Measurements from ENCODE around the gene SYMPK. TPM values are rescaled to one million over a fixed set of nuclear protein-coding genes. Genes with fewer than 3 reads are reported as not detected.
"Not testable (repeated sequence)": the region's sequence is repeated elsewhere in the genome, so short reads cannot be mapped to it uniquely, and the experiment has no call there.

The SYMPK gene
- polyA plus RNA-seq, 1 of the 3 experiments (the other 2 are of a cell fraction), result 92.7 TPM

GRCh38 chr19:45899253-45899652, 36.3 kb upstream of the SYMPK start:
- TF ChIP-seq FOXM1 (IDR thresholded peaks at IDR 0.05; ENCODE audit: low read depth) (no peak), CHD2 (IDR thresholded peaks at IDR 0.05; ENCODE audit: low read length, partially characterized antibody) (no peak)
- TF ChIP-seq, protein P1, sequence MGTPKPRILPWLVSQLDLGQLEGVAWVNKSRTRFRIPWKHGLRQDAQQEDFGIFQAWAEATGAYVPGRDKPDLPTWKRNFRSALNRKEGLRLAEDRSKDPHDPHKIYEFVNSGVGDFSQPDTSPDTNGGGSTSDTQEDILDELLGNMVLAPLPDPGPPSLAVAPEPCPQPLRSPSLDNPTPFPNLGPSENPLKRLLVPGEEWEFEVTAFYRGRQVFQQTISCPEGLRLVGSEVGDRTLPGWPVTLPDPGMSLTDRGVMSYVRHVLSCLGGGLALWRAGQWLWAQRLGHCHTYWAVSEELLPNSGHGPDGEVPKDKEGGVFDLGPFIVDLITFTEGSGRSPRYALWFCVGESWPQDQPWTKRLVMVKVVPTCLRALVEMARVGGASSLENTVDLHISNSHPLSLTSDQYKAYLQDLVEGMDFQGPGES (IDR thresholded peaks at IDR 0.05; ENCODE audit: low read depth, low read length), result no peak
- DNase-seq, result no peak
- Histone ChIP-seq H3K36me3 (replicated peaks in 1 of 2; ENCODE audit: control insufficient read depth in 1 of 2, insufficient read depth in 2 of 2, low read length in 1 of 2) (peaks cover 8 to 20% of the 10 kb centered on the region in 2 experiments), H3F3A (replicated peaks; ENCODE audit: insufficient read depth) (peaks cover 14% of the 10 kb centered on the region), H2AFZ (ENCODE audit: low read depth) (no peak overlapping the region), H3K79me2 (ENCODE audit: insufficient read depth) (peaks cover 5% of the 10 kb centered on the region), H3K9ac (no peak overlapping the region), H4K20me1 (ENCODE audit: insufficient read depth) (no peaks in the 10 kb centered on the region), H3K9me2 (no peaks in the 10 kb centered on the region), H3K4me2 (no peak overlapping the region), H3K27me3 (ENCODE audit: insufficient read depth) (no peaks in the 10 kb centered on the region), H3K4me1 (ENCODE audit: control insufficient read depth in 1 of 2, insufficient read depth in 2 of 2, low read depth in 1 of 2, low read length in 1 of 2) (peaks cover 0 to 8% of the 10 kb centered on the region in 2 experiments; a peak in 1 of 4 replicates), H3K4me3 (ENCODE audit: low read depth in 2 of 2, low read length in 1 of 2) (no peak overlapping the region), H3K27ac (ENCODE audit: low read depth in 2 of 2, low read length in 1 of 2) (no peak overlapping the region), H3K9me3 (no peaks in the 10 kb centered on the region)
- ChIA-PET POLR2A (no interaction called here), CTCF (no interaction called here)
- 99% methylated on average over 7 of the region's 7 CpGs for WGBS (ENCODE audit: low lambda C conversion rate)

DNA sequence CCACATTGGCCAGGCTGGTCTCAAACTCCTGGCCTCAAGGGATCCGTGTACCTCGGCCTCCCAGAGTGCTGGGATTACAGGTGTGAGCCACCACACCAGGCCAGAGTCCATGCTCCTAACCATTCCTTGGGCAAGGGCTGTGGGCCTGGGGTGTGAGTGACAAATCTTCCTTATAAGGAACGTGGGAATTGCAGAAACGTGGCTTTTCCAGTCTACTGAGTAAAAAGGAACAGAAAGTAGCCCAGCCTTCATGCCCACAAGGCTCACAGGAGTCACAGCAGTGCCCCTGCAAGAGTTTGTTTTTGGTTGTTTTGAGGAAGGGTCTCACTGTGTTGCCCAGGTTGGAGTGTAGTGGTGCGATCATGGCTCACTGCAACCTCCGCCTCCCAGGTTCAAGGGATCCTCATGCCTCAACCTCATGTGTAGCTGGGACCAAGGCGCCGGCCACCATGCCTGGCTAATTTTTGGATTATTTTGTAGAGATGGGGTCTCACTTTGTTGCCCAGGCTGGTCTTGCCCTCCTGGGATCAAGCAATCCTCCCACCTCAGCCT, 34.4 kb upstream of the SYMPK start:
- Histone ChIP-seq H3K79me2 (ENCODE audit: insufficient read depth) (peaks cover 5% of the 10 kb centered on the region), H3F3A (replicated peaks; ENCODE audit: insufficient read depth) (peaks cover 9% of the 10 kb centered on the region), H3K4me3 (ENCODE audit: low read depth in 2 of 2, low read length in 1 of 2) (no peak overlapping the region), H3K9me3 (no peaks in the 10 kb centered on the region), H2AFZ (ENCODE audit: low read depth) (no peak overlapping the region), H3K27me3 (ENCODE audit: insufficient read depth) (no peaks in the 10 kb centered on the region), H3K9me2 (no peaks in the 10 kb centered on the region), H3K9ac (no peak overlapping the region), H3K4me1 (ENCODE audit: control insufficient read depth in 1 of 2, insufficient read depth in 2 of 2, low read depth in 1 of 2, low read length in 1 of 2) (peaks cover 0 to 8% of the 10 kb centered on the region in 2 experiments; a peak in 1 of 4 replicates), H3K27ac (ENCODE audit: low read depth in 2 of 2, low read length in 1 of 2) (no peak overlapping the region), H3K36me3 (replicated peaks in 1 of 2; ENCODE audit: control insufficient read depth in 1 of 2, insufficient read depth in 2 of 2, low read length in 1 of 2) (peaks cover 8 to 20% of the 10 kb centered on the region in 2 experiments), H4K20me1 (ENCODE audit: insufficient read depth) (no peaks in the 10 kb centered on the region), H3K4me2 (no peak overlapping the region)
- no peak for TF ChIP-seq USF1 (IDR thresholded peaks at IDR 0.05; ENCODE audit: borderline replicate concordance, low read depth)
- no peak for TF ChIP-seq CTCF (IDR thresholded peaks at IDR 0.05)
- TF ChIP-seq CHD2 (IDR thresholded peaks at IDR 0.05; ENCODE audit: low read length, partially characterized antibody), result no peak
- TF ChIP-seq NFIC (IDR thresholded peaks at IDR 0.05; ENCODE audit: borderline replicate concordance), result no peak
- TF ChIP-seq EP300 (IDR thresholded peaks at IDR 0.05; ENCODE audit: borderline replicate concordance in 1 of 2, low read depth in 1 of 2, low read length in 1 of 2), result no peak
- TF ChIP-seq TAF1 (IDR thresholded peaks at IDR 0.05; ENCODE audit: borderline replicate concordance, low read depth, low read length), result no peak
- TF ChIP-seq ELF1 (IDR thresholded peaks at IDR 0.05), result no peak
- 95% methylated on average over 6 of the region's 8 CpGs for WGBS (ENCODE audit: low lambda C conversion rate)
- no peak for DNase-seq
- ChIA-PET CTCF (no interaction called here), POLR2A (no interaction called here)

DNA sequence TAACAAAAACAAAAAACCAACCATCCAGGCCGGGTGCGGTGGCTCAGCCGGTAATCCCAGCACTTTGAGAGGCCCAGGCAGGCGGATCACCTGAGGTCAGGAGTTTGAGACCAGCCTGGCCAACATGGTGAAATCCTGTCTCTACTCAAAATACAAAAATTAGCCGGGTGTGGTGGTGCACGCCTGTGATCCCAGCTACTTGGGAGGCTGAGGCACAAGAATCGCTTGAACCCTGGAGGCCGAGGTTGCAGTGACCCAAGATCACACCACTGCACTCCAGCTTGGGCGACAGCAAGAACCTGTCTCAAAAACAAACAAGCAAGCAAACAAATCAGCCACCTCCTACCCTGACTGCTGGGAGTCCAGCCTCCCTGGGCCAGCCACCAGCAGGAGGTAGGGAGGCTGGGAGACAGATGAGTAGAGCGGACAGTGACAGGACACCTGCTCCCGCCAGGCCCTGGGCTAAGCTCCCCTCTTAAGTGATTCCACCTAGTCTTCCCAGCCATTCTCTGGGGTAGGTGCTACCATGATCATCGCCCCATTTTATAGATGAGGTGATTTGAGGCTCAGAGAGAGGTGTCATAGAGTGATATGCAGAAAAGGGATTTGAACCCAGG, 33.1 kb upstream of the SYMPK start:
- POLR2A ChIA-PET; H3K9me2 ChIP-seq; H3K9ac ChIP-seq; H3K27me3 ChIP-seq (ENCODE audit: insufficient read depth); H2AFZ ChIP-seq (ENCODE audit: low read depth); H3K27ac ChIP-seq (ENCODE audit: low read depth in 2 of 2, low read length in 1 of 2); H3F3A ChIP-seq (replicated peaks; ENCODE audit: insufficient read depth); H3K4me2 ChIP-seq; H4K20me1 ChIP-seq (ENCODE audit: insufficient read depth); H3K79me2 ChIP-seq (ENCODE audit: insufficient read depth); H3K4me3 ChIP-seq (ENCODE audit: low read depth in 2 of 2, low read length in 1 of 2); H3K4me1 ChIP-seq (ENCODE audit: control insufficient read depth in 1 of 2, insufficient read depth in 2 of 2, low read depth in 1 of 2, low read length in 1 of 2); DNase-seq; H3K9me3 ChIP-seq: not testable (repeated sequence)
- CTCF ChIA-PET, result interaction anchor here (1.5 kb wide), 1 partner anchor 13 kb away, joined by 4 read pairs; no protein-coding TSS in a partner anchor
- peaks cover 8 to 20% of the 10 kb centered on the region in 2 experiments for H3K36me3 ChIP-seq (replicated peaks in 1 of 2; ENCODE audit: control insufficient read depth in 1 of 2, insufficient read depth in 2 of 2, low read length in 1 of 2)
- WGBS (ENCODE audit: low lambda C conversion rate), result 97% methylated on average over 11 of the region's 12 CpGs

All from SK-N-SH (cell line).